AG04450 (cell line): ENCODE results near the gene INPP5B. TPM values are rescaled to one million over a fixed set of nuclear protein-coding genes. Genes with fewer than 3 reads are reported as not detected.
A peak's percentile ranks its signal among the peaks of the same experiment; 100 is the strongest.
"Not testable (repeated sequence)": the region's sequence is repeated elsewhere in the genome, so short reads cannot be mapped to it uniquely, and the experiment has no call there.

Experiments used
- CTCF ChIA-PET: fragments of 300-600, 350-600 bp; formaldehyde crosslinking; extraction: SDS; loops from one replicate; lab custom pipeline; 2022; ENCODE audit warnings: antibody characterized with exemption, inconsistent platforms; lab: Charles Lee
- POLR2A ChIA-PET: fragments of 350-600 bp; formaldehyde crosslinking; extraction: SDS; loops from one replicate; lab custom pipeline; 2021; ENCODE audit warnings: antibody characterized with exemption, inconsistent platforms; lab: Yijun Ruan, JAX
- DNase-seq: peaks from one replicate; pipeline ENCODE4 v3.0.0-alpha.2; 2011; ENCODE audit warnings: low read depth, low spot score
- H3K27ac ChIP-seq: one replicate; pipeline ENCODE4 v1.5.1; 2012; ENCODE audit warnings: low read depth, low read length, control low read depth
- H3K27me3 ChIP-seq: one replicate; pipeline ENCODE4 v1.6.0; 2012; ENCODE audit warnings: low read length; ENCODE audit not compliant: control insufficient read depth, insufficient read depth
- H3K4me3 ChIP-seq: 2 replicates; pipeline ENCODE4 v1.5.1; 2011; ENCODE audit warnings: mild to moderate bottlenecking, low read depth, low read length, control low read depth
- H3K9me3 ChIP-seq: 2 replicates; pipeline ENCODE4 v1.5.1; 2012; ENCODE audit warnings: low read length; ENCODE audit not compliant: control insufficient read depth, insufficient read depth
- polyA plus RNA-seq: library from polyadenylated mRNA; depleted of rRNA; stranded (reverse); fragments of >200 nt; gene quantifications from 2 replicates; pipeline ENCODE4 v1.2.3, GENCODE V29; 2011
- TF ChIP-seq, protein P1 (sequence below): IDR thresholded peaks from 2 replicates; pipeline ENCODE4 v1.5.1; 2011; ENCODE audit warnings: low read depth, low read length, control low read depth, inconsistent platforms

INPP5B gene
- polyA plus RNA-seq, 1 experiment, result 21.9 TPM

GRCh38 chr1:37965301-37965700 is 18.4 kb upstream of the INPP5B start:
- CTCF ChIA-PET, result no interaction called here
- TF ChIP-seq, protein P1, sequence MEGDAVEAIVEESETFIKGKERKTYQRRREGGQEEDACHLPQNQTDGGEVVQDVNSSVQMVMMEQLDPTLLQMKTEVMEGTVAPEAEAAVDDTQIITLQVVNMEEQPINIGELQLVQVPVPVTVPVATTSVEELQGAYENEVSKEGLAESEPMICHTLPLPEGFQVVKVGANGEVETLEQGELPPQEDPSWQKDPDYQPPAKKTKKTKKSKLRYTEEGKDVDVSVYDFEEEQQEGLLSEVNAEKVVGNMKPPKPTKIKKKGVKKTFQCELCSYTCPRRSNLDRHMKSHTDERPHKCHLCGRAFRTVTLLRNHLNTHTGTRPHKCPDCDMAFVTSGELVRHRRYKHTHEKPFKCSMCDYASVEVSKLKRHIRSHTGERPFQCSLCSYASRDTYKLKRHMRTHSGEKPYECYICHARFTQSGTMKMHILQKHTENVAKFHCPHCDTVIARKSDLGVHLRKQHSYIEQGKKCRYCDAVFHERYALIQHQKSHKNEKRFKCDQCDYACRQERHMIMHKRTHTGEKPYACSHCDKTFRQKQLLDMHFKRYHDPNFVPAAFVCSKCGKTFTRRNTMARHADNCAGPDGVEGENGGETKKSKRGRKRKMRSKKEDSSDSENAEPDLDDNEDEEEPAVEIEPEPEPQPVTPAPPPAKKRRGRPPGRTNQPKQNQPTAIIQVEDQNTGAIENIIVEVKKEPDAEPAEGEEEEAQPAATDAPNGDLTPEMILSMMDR, result no peak

DNA sequence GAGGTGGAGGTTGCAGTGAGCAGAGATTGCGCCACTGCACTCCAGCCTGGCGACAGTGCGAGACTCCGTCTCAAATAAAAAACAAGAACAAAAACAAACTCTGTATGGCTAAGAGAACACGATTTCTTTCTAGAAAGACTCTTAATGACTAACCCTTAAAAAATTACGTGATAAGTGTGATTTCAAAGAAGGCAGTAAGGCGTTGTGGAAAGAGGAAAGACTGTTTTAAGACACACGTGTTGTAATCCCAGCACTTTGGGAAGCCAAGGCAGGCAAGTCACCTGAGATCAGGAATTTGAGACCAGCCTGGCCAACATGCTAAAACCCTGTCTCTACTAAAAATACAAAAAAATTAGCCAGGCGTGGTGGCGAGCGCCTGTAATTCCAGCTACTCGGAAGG is 17.3 kb upstream of the INPP5B start:
- CTCF ChIA-PET, result interaction anchor here (1.2 kb wide), 1 partner anchor 104 kb away, joined by 3 read pairs; no protein-coding TSS in a partner anchor
- POLR2A ChIA-PET, result not testable (repeated sequence)

More at GRCh38 chr1:37965301-37965700, 18.4 kb upstream of the INPP5B start:
- Histone ChIP-seq H3K4me3 (no peak overlapping the region), H3K9me3 (no peaks in the 10 kb centered on the region), H3K27me3 (no peaks in the 10 kb centered on the region), H3K27ac (no peak overlapping the region)
- DNase-seq, result no peak
- POLR2A ChIA-PET, result no interaction called here

GRCh38 chr1:37958690-37959089 is 11.8 kb upstream of the INPP5B start:
- ChIA-PET CTCF (interaction anchor here (1.2 to 1.3 kb wide), 2 partner anchors 14 to 32 kb away, joined by 3 to 4 read pairs; no protein-coding TSS in a partner anchor), POLR2A (no interaction called here)
- H3K27me3 ChIP-seq, result no peaks in the 10 kb centered on the region
- H3K4me3 ChIP-seq, result no peak overlapping the region
- peak; percentile 48 for DNase-seq
- no peaks in the 10 kb centered on the region for H3K9me3 ChIP-seq
- peak overlapping the region; percentile 57 for H3K27ac ChIP-seq
- TF ChIP-seq, protein P1, result no peak

More for the DNA sequence above, 17.3 kb upstream of the INPP5B start:
- not testable (repeated sequence) for H3K27ac ChIP-seq, DNase-seq, H3K4me3 ChIP-seq, H3K9me3 ChIP-seq, H3K27me3 ChIP-seq

DNA sequence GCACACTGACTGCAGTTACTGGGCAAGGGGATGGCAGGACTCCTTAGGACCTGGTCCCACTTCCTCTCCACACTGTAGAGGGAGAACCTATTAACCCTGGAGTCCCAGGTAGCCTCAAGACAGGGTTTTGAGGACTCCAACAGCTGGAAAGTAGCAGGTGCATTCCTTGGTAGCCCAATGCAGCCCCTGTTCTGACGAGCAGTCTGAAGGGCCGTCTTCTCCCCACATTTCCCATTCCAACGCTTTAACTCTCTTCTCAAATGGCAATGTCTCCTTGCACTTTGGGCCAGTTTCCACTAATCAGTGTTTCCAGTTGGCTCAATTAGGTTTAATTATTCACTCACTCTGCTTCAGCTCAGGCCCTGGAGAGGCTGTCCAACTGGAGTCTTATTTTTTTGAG is 8.8 kb upstream of the INPP5B start:
- CTCF ChIA-PET, result no interaction called here
- TF ChIP-seq, protein P1, result no peak
- H3K9me3 ChIP-seq, result no peaks in the 10 kb centered on the region
- no peaks in the 10 kb centered on the region for H3K27me3 ChIP-seq
- no peak overlapping the region for H3K4me3 ChIP-seq
- no peak for DNase-seq
- no peak overlapping the region for H3K27ac ChIP-seq
- POLR2A ChIA-PET, result no interaction called here

- TF ChIP-seq, protein P1, result no peak
- Histone ChIP-seq H3K4me3 (no peak overlapping the region), H3K9me3 (no peaks in the 10 kb centered on the region), H3K27me3 (no peaks in the 10 kb centered on the region), H3K27ac (no peak overlapping the region)
- ChIA-PET POLR2A (no interaction called here), CTCF (interaction anchor here (1.5 kb wide), 1 partner anchor 95 kb away, joined by 3 read pairs; the partner anchor contains the start of gene MTF1)
- DNase-seq, result no peak
Observed at GRCh38 chr1:37954316-37954971, 7.6 kb upstream of the INPP5B start.
